ENCODE results near the gene ITPR1. TPM values are rescaled to one million over a fixed set of nuclear protein-coding genes. Genes with fewer than 3 reads are reported as not detected.
A peak's percentile ranks its signal among the peaks of the same experiment; 100 is the strongest.

The ITPR1 gene
- polyA plus RNA-seq, 2 of the 4 experiments (the other 2 are of a cell fraction), result 2.8 to 9.6 TPM

- peaks cover 34% of the 10 kb centered on the region for H3K4me1 ChIP-seq
- WGBS (ENCODE audit: missing lambda C conversion rate), result 91% methylated on average over 7 of the region's 7 CpGs
Measured at GRCh38 chr3:4754180-4755086, 261.3 kb downstream of the ITPR1 start.

DNA sequence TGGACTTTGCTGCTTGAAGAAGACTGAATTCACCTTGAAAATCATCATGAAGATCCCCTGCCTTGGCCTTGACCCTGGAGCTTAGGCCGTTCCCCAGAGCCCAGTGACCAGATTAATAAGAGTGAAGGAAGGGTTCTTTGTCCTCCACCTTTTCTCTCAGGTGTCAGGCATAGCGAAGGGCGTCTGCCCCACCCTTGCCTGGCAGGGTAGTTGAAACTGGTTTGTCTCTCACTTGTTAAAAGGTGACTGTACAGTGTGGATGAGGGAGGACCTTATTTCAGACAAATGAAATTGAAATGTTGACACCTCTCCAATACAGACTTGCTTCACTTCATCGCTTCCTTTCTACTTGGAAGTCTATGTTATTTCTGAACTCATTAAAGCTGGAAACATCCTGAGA is 262.4 kb downstream of the ITPR1 start:
- no peak overlapping the region for H3K27ac ChIP-seq
- ChIA-PET POLR2A (no interaction called here), CTCF (interaction anchor here (1.0 to 1.5 kb wide), 3 partner anchors 13 to 221 kb away, joined by 3 to 8 read pairs (median 3); no protein-coding TSS in a partner anchor)
- 91% methylated on average over 4 of the region's 4 CpGs for WGBS (ENCODE audit: missing lambda C conversion rate)
- TF ChIP-seq EHMT2 (IDR thresholded peaks at IDR 0.05; ENCODE audit: low read depth) (no peak), SREBF2 (IDR thresholded peaks at IDR 0.05) (no peak), TP53 (CRISPR knock-in tag; IDR thresholded peaks at IDR 0.05) (no peak)
- TF ChIP-seq, protein P1, sequence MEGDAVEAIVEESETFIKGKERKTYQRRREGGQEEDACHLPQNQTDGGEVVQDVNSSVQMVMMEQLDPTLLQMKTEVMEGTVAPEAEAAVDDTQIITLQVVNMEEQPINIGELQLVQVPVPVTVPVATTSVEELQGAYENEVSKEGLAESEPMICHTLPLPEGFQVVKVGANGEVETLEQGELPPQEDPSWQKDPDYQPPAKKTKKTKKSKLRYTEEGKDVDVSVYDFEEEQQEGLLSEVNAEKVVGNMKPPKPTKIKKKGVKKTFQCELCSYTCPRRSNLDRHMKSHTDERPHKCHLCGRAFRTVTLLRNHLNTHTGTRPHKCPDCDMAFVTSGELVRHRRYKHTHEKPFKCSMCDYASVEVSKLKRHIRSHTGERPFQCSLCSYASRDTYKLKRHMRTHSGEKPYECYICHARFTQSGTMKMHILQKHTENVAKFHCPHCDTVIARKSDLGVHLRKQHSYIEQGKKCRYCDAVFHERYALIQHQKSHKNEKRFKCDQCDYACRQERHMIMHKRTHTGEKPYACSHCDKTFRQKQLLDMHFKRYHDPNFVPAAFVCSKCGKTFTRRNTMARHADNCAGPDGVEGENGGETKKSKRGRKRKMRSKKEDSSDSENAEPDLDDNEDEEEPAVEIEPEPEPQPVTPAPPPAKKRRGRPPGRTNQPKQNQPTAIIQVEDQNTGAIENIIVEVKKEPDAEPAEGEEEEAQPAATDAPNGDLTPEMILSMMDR (IDR thresholded peaks at IDR 0.05), result no peak
- FAIRE-seq (no peak), DNase-seq (ENCODE audit: low read depth in 1 of 2, low spot score in 1 of 2) (no peak), ATAC-seq (no peak)
- no peak overlapping the region for H3K4me3 ChIP-seq
- no peak overlapping the region for H3K4me2 ChIP-seq
- peaks cover 28% of the 10 kb centered on the region for H3K4me1 ChIP-seq
- no peaks in the 10 kb centered on the region for H3K9me3 ChIP-seq

More at GRCh38 chr3:4754180-4755086, 261.3 kb downstream of the ITPR1 start:
- POLR2A ChIA-PET, result no interaction called here
- no peak overlapping the region for H3K4me3 ChIP-seq
- ATAC-seq (no peak), FAIRE-seq (no peak), DNase-seq (ENCODE audit: low read depth in 1 of 2, low spot score in 1 of 2) (no peak)
- CTCF ChIA-PET, result no interaction called here
- H3K9me3 ChIP-seq, result no peaks in the 10 kb centered on the region
- H3K4me2 ChIP-seq, result no peak overlapping the region
- no peak for TF ChIP-seq MAX (IDR thresholded peaks at IDR 0.05)
- TF ChIP-seq EP300 (IDR thresholded peaks at IDR 0.05), result no peak
- TF ChIP-seq ZC3H11A (IDR thresholded peaks at IDR 0.05), result no peak
- TF ChIP-seq MAZ (IDR thresholded peaks at IDR 0.05; ENCODE audit: borderline replicate concordance, low read depth, low read length), result no peak
- no peak for TF ChIP-seq HDAC2 (IDR thresholded peaks at IDR 0.05)
- no peak for TF ChIP-seq SMC3 (IDR thresholded peaks at IDR 0.05)
- TF ChIP-seq NR3C1 (IDR thresholded peaks at IDR 0.05), result no peak
- no peak for TF ChIP-seq SREBF2 (IDR thresholded peaks at IDR 0.05)
- no peak for TF ChIP-seq CHD4 (IDR thresholded peaks at IDR 0.05; ENCODE audit: borderline replicate concordance)
- TF ChIP-seq FOXS1 (CRISPR knock-in tag; IDR thresholded peaks at IDR 0.05), result no peak
- TF ChIP-seq PHF8 (IDR thresholded peaks at IDR 0.05; ENCODE audit: borderline replicate concordance, low read depth), result no peak
- no peak for TF ChIP-seq POLR2A (IDR thresholded peaks at IDR 0.05; ENCODE audit: low read length)
- no peak for TF ChIP-seq ESRRA (IDR thresholded peaks at IDR 0.05; ENCODE audit: borderline replicate concordance, low read length)
- H3K27ac ChIP-seq, result peak overlapping the region in 1 of 2 experiments; percentile 33; a peak in 3 of 6 replicates

GRCh38 chr3:4756057-4756775 is 263.1 kb downstream of the ITPR1 start:
- CTCF ChIA-PET, result interaction anchor here (0.6 to 1.5 kb wide), 5 partner anchors 12 to 220 kb away, joined by 3 to 8 read pairs (median 3); no protein-coding TSS in a partner anchor
- TF ChIP-seq JUNB (IDR thresholded peaks at IDR 0.05) (no peak), FOSB (CRISPR knock-in tag; IDR thresholded peaks at IDR 0.05) (no peak), MAZ (IDR thresholded peaks at IDR 0.05; ENCODE audit: borderline replicate concordance, low read depth, low read length) (no peak), GATA3 (IDR thresholded peaks at IDR 0.05; ENCODE audit: borderline replicate concordance) (no peak), CEBPB (IDR thresholded peaks at IDR 0.05) (no peak), HDAC2 (IDR thresholded peaks at IDR 0.05) (no peak), RNF2 (IDR thresholded peaks at IDR 0.05; ENCODE audit: borderline replicate concordance, low read depth) (no peak), KDM1A (IDR thresholded peaks at IDR 0.05; ENCODE audit: low read depth) (no peak), HOXB13 (CRISPR knock-in tag; IDR thresholded peaks at IDR 0.05; ENCODE audit: low read depth) (no peak), ZSCAN20 (CRISPR knock-in tag; IDR thresholded peaks at IDR 0.05) (no peak), NPAS2 (CRISPR knock-in tag; IDR thresholded peaks at IDR 0.05; ENCODE audit: borderline replicate concordance) (no peak)
- TF ChIP-seq, protein P2, sequence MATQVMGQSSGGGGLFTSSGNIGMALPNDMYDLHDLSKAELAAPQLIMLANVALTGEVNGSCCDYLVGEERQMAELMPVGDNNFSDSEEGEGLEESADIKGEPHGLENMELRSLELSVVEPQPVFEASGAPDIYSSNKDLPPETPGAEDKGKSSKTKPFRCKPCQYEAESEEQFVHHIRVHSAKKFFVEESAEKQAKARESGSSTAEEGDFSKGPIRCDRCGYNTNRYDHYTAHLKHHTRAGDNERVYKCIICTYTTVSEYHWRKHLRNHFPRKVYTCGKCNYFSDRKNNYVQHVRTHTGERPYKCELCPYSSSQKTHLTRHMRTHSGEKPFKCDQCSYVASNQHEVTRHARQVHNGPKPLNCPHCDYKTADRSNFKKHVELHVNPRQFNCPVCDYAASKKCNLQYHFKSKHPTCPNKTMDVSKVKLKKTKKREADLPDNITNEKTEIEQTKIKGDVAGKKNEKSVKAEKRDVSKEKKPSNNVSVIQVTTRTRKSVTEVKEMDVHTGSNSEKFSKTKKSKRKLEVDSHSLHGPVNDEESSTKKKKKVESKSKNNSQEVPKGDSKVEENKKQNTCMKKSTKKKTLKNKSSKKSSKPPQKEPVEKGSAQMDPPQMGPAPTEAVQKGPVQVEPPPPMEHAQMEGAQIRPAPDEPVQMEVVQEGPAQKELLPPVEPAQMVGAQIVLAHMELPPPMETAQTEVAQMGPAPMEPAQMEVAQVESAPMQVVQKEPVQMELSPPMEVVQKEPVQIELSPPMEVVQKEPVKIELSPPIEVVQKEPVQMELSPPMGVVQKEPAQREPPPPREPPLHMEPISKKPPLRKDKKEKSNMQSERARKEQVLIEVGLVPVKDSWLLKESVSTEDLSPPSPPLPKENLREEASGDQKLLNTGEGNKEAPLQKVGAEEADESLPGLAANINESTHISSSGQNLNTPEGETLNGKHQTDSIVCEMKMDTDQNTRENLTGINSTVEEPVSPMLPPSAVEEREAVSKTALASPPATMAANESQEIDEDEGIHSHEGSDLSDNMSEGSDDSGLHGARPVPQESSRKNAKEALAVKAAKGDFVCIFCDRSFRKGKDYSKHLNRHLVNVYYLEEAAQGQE (IDR thresholded peaks at IDR 0.05), result no peak
- TF ChIP-seq, protein P3, sequence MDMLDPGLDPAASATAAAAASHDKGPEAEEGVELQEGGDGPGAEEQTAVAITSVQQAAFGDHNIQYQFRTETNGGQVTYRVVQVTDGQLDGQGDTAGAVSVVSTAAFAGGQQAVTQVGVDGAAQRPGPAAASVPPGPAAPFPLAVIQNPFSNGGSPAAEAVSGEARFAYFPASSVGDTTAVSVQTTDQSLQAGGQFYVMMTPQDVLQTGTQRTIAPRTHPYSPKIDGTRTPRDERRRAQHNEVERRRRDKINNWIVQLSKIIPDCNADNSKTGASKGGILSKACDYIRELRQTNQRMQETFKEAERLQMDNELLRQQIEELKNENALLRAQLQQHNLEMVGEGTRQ (IDR thresholded peaks at IDR 0.05), result no peak

More at GRCh38 chr3:4756057-4756775, 263.1 kb downstream of the ITPR1 start:
- no peak overlapping the region for H3K27ac ChIP-seq
- H3K9me3 ChIP-seq, result no peaks in the 10 kb centered on the region
- H3K4me3 ChIP-seq, result no peak overlapping the region
- no peak for ATAC-seq
- DNase-seq (ENCODE audit: low read depth in 1 of 2, low spot score in 1 of 2), result no peak
- no peak overlapping the region for H3K4me2 ChIP-seq
- POLR2A ChIA-PET, result no interaction called here
- H3K4me1 ChIP-seq, result peaks cover 21% of the 10 kb centered on the region
- WGBS (ENCODE audit: missing lambda C conversion rate), result 93% methylated on average over 10 of the region's 10 CpGs
- no peak for FAIRE-seq
